SKM-1 treated with dmso at 0.1 percent for 144 hours (cell line): ENCODE data around the gene UGT1A7.

Experiments
- DNase-seq: peaks from one replicate; lab custom pipeline; 2025; ENCODE audit not compliant: unreplicated experiment; lab: John Stamatoyannopoulos, UW

Gene UGT1A7

GRCh38 chr2:233795735-233796171, 114.1 kb downstream of the UGT1A7 start:
- DNase-seq, result no peak

GRCh38 chr2:233796254-233796653, 114.6 kb downstream of the UGT1A7 start:
- DNase-seq, result no peak

- no peak for DNase-seq
Observed at GRCh38 chr2:233798335-233799086, 116.8 kb downstream of the UGT1A7 start.

- no peak for DNase-seq
Observed at GRCh38 chr2:233799087-233799665, 117.5 kb downstream of the UGT1A7 start.

DNA sequence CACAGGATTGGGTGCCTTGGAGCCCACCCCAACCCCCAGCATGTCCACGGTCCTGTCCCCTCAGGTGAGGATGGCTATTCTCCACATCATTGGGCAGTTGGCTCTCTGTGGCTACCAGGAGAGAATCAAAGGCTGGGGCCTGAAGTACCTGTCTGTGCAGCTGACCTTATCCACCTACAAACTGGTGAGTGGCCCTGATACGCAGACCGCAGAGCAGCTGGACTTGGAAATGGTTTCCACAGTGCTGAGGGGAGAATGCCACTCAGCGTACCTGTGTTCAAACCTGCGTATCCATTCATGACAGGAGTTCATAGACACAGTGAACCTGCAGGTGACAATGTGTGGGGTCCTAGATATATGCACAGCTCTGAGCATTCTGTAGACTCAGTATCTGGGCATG, 118.0 kb downstream of the UGT1A7 start:
- no peak for DNase-seq

DNA sequence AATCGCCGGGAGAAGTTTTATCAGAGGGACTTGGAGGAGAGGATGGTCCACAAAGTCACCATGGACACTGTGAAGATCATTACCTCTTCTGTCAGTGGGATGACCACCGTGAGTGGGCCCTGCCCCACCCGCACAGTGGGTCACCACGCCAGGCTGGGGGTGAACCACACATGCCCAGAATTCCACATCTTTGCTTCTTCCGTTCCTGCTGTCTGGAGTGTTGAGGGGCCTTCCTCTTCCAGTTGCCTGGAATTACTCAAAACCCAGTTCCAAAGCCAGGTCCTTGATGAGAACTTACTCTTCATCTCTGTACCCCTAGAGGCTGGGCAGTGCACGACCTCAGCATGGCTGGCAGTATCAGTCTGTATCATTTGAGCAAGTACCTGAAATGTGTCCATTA, 118.5 kb downstream of the UGT1A7 start:
- no peak for DNase-seq

GRCh38 chr2:233801357-233802131, 119.8 kb downstream of the UGT1A7 start:
- DNase-seq, result no peak

DNA sequence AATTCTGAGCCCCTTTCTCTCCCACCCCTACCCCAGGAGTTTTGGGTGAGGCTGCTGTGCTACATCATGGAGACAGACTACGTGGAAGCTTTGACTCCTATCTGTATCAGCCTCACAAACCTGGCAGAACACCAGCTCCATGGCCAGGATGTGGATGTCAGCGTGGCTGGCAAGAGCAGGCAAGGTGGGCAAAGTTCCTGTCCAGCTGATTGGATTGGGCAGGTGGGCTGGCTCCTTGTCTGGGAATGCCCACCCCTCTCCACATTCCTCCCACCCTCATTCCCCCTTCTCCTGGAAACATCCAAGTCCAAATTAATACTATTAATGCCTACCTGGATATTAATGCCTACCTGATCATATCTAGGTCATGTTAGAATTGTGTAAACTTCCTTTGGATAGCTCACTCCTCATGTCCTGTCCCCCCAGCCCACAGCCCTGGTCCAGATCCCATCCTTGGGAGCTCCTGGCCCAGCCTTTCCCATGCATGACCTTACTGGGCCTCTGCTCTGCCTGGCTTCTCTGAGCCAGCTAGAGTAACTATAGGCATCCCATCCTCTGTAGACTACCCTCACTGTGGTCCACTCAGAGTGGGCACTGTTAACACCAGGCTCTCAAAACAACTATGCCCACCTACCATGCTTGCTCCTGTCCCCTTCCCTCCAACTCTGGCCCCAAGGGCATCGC, 120.6 kb downstream of the UGT1A7 start:
- DNase-seq, result no peak

- no peak for DNase-seq
Observed at GRCh38 chr2:233803292-233803911, 121.7 kb downstream of the UGT1A7 start.

GRCh38 chr2:233803994-233804393, 122.3 kb downstream of the UGT1A7 start:
- DNase-seq, result no peak

DNA sequence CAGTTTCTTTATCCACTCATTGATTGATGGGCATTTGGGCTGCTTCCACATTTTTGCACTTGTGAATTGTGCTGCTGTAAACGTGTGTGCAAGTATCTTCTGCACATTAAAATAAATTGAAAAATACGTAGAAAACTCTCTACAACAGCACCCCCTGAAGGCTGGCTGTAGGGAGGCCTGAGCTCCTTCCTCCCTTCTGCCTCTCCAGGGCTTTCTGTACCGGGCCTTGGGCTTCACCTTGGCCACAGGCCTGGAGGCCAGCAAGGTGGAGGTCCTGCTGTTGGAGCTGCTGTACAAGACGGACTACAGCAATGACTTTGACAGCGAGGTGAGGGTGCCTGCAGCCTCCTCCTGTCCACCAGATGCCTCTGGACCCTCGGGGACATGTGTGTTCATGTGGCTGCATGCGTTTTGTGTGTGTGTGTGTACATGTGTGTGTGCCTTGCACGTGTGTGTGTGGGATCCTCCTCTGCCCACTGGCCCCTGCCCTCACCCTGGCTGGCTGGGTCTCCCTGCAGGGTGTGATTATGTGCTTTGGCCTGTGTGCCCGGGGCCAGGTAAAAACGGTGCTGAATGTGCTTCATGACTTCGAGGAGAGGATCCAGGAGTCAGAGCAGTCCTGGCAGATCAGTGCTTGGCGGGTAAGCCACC, 125.6 kb downstream of the UGT1A7 start:
- DNase-seq, result no peak

GRCh38 chr2:233807966-233808935, 126.5 kb downstream of the UGT1A7 start:
- no peak for DNase-seq

DNA sequence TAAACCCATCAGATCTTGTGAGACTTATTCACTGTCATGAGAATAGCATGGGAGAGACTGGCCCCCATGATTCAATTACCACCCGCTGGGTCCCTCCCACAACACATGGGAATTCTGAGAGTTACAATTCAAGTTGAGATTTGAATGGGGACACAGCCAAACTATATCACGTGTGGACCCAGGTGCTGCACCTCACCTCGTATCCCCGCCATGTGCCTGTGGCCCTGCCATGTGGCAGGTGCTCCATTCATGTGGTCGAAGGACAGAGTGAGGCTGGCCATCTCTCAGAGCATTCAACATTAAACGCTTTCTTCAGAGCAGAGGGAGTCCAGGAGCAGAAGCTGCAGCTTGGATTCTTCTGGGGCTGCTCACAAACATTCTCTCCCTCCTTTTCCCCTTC, 128.7 kb downstream of the UGT1A7 start:
- no peak for DNase-seq

- no peak for DNase-seq
Observed at GRCh38 chr2:233811087-233811486, 129.4 kb downstream of the UGT1A7 start.

- no peak for DNase-seq
Observed at GRCh38 chr2:233811732-233812131, 130.0 kb downstream of the UGT1A7 start.

DNA sequence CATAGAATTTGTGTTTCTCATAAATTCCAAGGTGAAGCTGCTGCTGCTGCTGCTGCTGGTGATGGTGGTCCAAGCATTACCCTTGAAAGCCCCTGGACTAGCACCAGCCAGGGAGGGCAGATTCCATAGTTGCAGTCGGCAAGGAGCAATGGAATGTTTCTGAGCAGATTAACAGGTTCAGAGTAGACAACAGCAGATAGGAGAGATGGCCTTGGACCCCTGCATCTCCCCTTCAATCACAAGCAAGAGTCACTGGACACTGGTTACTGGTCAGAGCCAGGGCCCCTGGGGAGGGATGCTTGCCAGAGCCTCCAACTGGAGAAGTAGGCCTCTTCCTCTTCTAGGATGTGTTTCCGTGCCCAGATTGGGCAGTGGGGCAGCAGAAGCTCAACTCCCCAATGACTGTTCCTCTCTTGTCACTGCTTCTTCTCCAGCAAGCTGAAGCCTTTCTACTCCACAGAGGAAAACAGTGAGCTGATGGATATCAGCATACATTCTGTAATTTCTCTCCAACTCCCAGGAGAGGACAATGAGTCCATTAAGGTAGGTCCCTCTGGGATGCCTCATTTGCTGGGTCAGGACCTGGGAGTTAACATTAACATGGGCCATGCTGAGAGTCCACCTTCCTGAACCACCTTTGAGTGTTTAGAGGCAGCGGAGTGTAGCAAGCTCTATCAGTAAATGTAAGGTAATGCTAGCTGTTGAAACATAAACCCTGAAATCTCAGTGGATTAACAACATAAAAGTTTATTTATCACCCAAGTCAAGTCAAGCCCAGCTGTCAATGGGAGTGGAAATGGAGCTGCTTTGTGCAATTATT, 131.7 kb downstream of the UGT1A7 start:
- no peak for DNase-seq

- DNase-seq, result no peak
Observed at GRCh38 chr2:233814056-233814835, 132.5 kb downstream of the UGT1A7 start.

DNA sequence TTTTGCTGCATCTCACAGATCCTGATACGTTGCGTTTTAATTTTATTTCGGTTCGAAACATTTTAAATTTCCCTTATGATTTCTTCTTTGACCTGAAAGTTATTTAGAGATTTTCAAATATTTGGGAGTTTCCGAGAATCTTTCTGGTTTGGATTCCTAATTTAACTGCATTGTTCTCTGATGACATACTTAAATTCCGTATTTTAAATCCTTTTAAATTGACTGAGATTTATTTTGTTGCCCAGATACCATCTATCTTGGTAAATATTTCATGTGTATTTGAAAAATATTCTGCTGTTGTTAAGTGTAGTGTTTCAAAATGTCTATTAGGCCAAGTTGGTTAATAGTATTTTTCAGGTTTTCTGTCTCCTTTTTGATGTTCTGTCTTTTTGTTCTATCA, 134.2 kb downstream of the UGT1A7 start:
- no peak for DNase-seq
